HepG2 (cell line): ENCODE measurements around the gene PLK5. TPM values are rescaled to one million over a fixed set of nuclear protein-coding genes. Genes with fewer than 3 reads are reported as not detected.

Experiments
- ATAC-seq: fragments of 200-7000 bp; cut with Tn5 transposase; 3 replicates; pipeline ENCODE4 v1.9.1; 2020; ENCODE audit warnings: mild to moderate bottlenecking, moderate library complexity
- BruUV-seq: library from RNA; stranded (reverse); fragments of 400-500 nt; replicated peaks from 2 replicates; lab custom pipeline; 2021; lab: Mats Ljungman, UMichigan
- CTCF ChIA-PET: fragments of 300-600 bp; formaldehyde crosslinking; extraction: SDS; loops from one replicate; lab custom pipeline; 2021; ENCODE audit warnings: low total read pairs, inconsistent platforms, low intra/inter-chr PET ratio; lab: Yijun Ruan, JAX
- POLR2A ChIA-PET: fragments of 350-600 bp; sonication (Branson Sonifier 250); formaldehyde crosslinking; loops from one replicate; lab custom pipeline; 2020; ENCODE audit warnings: antibody characterized with exemption, inconsistent platforms; lab: Yijun Ruan, JAX
- DNase-seq: peaks from one replicate; pipeline ENCODE4 v3.0.0-alpha.2; 2015; ENCODE audit warnings: low spot score
- FAIRE-seq: peaks from 3 replicates; lab custom pipeline; 2011; peaks lifted over from hg19 to GRCh38; lab: Jason Lieb, UNC
- H2AFZ ChIP-seq: one replicate; pipeline ENCODE4 v1.6.1; 2011; ENCODE audit warnings: low read length, inconsistent platforms
- H3K27ac ChIP-seq: fragments of 300-600 bp; 3 replicates; pipeline ENCODE4 v1.8.0; 2011; ENCODE audit warnings: mixed run types, mild to moderate bottlenecking, mixed read lengths, low read length, inconsistent platforms; ENCODE audit not compliant: insufficient read depth; ENCODE audit errors: extremely low read length
- H3K27me3 ChIP-seq, 2 experiments: fragments of 200-600 bp in 1 of 2; 2 replicates in 1 of 2; 3 replicates in 1 of 2; pipeline versions ENCODE4 v1.6.0 to v1.8.0; 2011; ENCODE audit warnings: low read length in 2 of 2, mild to moderate bottlenecking in 2 of 2, moderate library complexity in 2 of 2, inconsistent platforms in 1 of 2; ENCODE audit not compliant: insufficient read depth in 2 of 2, control insufficient read depth in 1 of 2
- H3K36me3 ChIP-seq, 2 experiments: fragments of 200-600 bp in 1 of 2; replicated peaks in 1 of 2; 2 replicates in 1 of 2; 3 replicates in 1 of 2; pipeline versions ENCODE4 v1.5.1 to v1.8.0; 2011; ENCODE audit warnings: low read length in 2 of 2, inconsistent platforms in 1 of 2; ENCODE audit not compliant: insufficient read depth in 2 of 2, control insufficient read depth in 1 of 2
- H3K4me1 ChIP-seq: 2 replicates; pipeline ENCODE4 v1.5.1; 2012; ENCODE audit warnings: low read length, inconsistent platforms; ENCODE audit not compliant: insufficient read depth
- H3K4me2 ChIP-seq: 2 replicates; pipeline ENCODE4 v1.6.0; 2011; ENCODE audit warnings: low read depth, low read length, inconsistent platforms
- H3K4me3 ChIP-seq, 3 experiments: fragments of 200-600 bp in 1 of 3; sonication (generic), shearing (Covaris generic) in 1 of 3; replicated peaks in 1 of 3; 2 replicates each; pipeline ENCODE4 v1.5.1; 2011 to 2016; ENCODE audit warnings: low read length in 3 of 3, inconsistent platforms in 2 of 3, low read depth in 2 of 3, mild to moderate bottlenecking in 2 of 3, control low read depth in 1 of 3, mixed read lengths in 1 of 3; ENCODE audit not compliant: insufficient read depth in 1 of 3
- H3K79me2 ChIP-seq: one replicate; pipeline ENCODE4 v1.6.1; 2011; ENCODE audit warnings: low read length, inconsistent platforms; ENCODE audit not compliant: insufficient read depth
- H3K9ac ChIP-seq: 2 replicates; pipeline ENCODE4 v1.6.0; 2011; ENCODE audit warnings: mild to moderate bottlenecking, low read depth, low read length, inconsistent platforms; ENCODE audit not compliant: insufficient read depth
- H3K9me3 ChIP-seq: 2 replicates; pipeline ENCODE4 v1.5.1; 2012; ENCODE audit warnings: mild to moderate bottlenecking, low read length
- H4K20me1 ChIP-seq: 2 replicates; pipeline ENCODE4 v1.6.0; 2011; ENCODE audit warnings: inconsistent platforms, mild to moderate bottlenecking, low read length, moderate library complexity; ENCODE audit not compliant: insufficient read depth
- ESRRA ChIP-seq: sonication (generic); formaldehyde crosslinking; IDR thresholded peaks from 2 replicates; pipeline ENCODE4 v1.5.1; 2020; ENCODE audit warnings: mild to moderate bottlenecking, low read depth, missing genetic modification reagents
- ISL2 ChIP-seq: sonication (generic); formaldehyde crosslinking; IDR thresholded peaks from 2 replicates; pipeline ENCODE4 v1.5.0; 2020; ENCODE audit warnings: missing genetic modification reagents
- KIAA2018 ChIP-seq: sonication (generic); formaldehyde crosslinking; IDR thresholded peaks from 2 replicates; pipeline ENCODE4 v1.5.0; 2020; ENCODE audit warnings: mild to moderate bottlenecking, missing genetic modification reagents, borderline replicate concordance
- KLF11 ChIP-seq: IDR thresholded peaks from 2 replicates; pipeline ENCODE4 v1.6.1; 2016; ENCODE audit warnings: missing compliant biosample characterization
- NFE2L2 ChIP-seq: fragments of 150-350 bp; IDR thresholded peaks from 2 replicates; pipeline ENCODE4 v1.6.1; 2014; ENCODE audit warnings: low read length
- ZNF558 ChIP-seq: sonication (generic); formaldehyde crosslinking; IDR thresholded peaks from 2 replicates; pipeline ENCODE4 v1.9.0; 2022; ENCODE audit warnings: mild to moderate bottlenecking, missing genetic modification reagents, borderline replicate concordance
- ZNF749 ChIP-seq: sonication (generic); formaldehyde crosslinking; IDR thresholded peaks from 2 replicates; pipeline ENCODE4 v1.8.0; 2022; ENCODE audit warnings: mild to moderate bottlenecking, missing genetic modification reagents, moderate library complexity, borderline replicate concordance
- WGBS: methylation state at CpG from one replicate; pipeline ENCODE4 v1.1.6; 2017; ENCODE audit warnings: low lambda C conversion rate; 5-methylcytosine and 5-hydroxymethylcytosine counted together
- in situ Hi-C: cut with HindIII; loops from 2 replicates; pipeline ENCODE4 v1.10.0; 2017; ENCODE audit warnings: low pct_unique_long_range_greater_than_20kb; ENCODE audit not compliant: extremely low pct_ligation_motif_present
- intact Hi-C: fragments of 100-400 bp; cut with micrococcal nuclease; formaldehyde crosslinking; loops from one replicate; pipeline ENCODE4 v1.10.0; 2022; ENCODE audit not compliant: unreplicated experiment
- polyA plus RNA-seq, 8 experiments: library from polyadenylated mRNA; depleted of rRNA in 3 of 8; stranded (reverse) in 7 of 8; unstranded in 1 of 8; fragments of >200 nt; fragmentation: Illumina TruSeq in 4 of 8; extraction: Trizol in 4 of 8; gene quantifications; 2 replicates each; pipeline versions ENCODE4 v1.2.1 to v1.2.3, GENCODE V29; 2011 to 2016; ENCODE audit warnings: low read depth in 4 of 8, missing spikeins in 1 of 8, mixed read lengths in 1 of 8; ENCODE audit not compliant: insufficient read depth in 1 of 8
- total RNA-seq, 5 experiments: library from RNA; depleted of rRNA; stranded (reverse); fragments of >200 nt; fragmentation: Illumina TruSeq; extraction: Trizol; gene quantifications; 2 replicates each; pipeline ENCODE4 v1.2.3, GENCODE V29; 2016; ENCODE audit warnings: low read depth in 1 of 5

Gene PLK5
- total and polyA plus RNA-seq, 2 of the 13 experiments (the other 11 are each of a cell fraction or from before 2014, with no cell fraction given), result not detected

GRCh38 chr19:1563251-1563650 is 39.4 kb downstream of the PLK5 start:
- CTCF ChIA-PET, result no interaction called here
- intact Hi-C loops, result no loop called here
- no peak overlapping the region for H3K27ac ChIP-seq
- DNase-seq, result no peak
- WGBS, result 83% methylated on average over 1 of the region's 6 CpGs
- no peak for FAIRE-seq
- no peak overlapping the region for H3K9ac ChIP-seq
- H4K20me1 ChIP-seq, result 0 out of 2 replicates have a peak, but pooled peaks cover 6% of the 10 kb centered on the region
- no peak overlapping the region for H3K4me2 ChIP-seq
- H3K4me1 ChIP-seq, result peaks cover 8% of the 10 kb centered on the region
- TF ChIP-seq NFE2L2 (no peak), ESRRA (CRISPR knock-in tag) (no peak), KIAA2018 (CRISPR knock-in tag) (no peak), KLF11 (CRISPR knock-in tag) (no peak), ISL2 (no peak), ZNF558 (CRISPR knock-in tag) (no peak), ZNF749 (CRISPR knock-in tag) (no peak)
- no peaks in the 10 kb centered on the region for H3K9me3 ChIP-seq
- H3K27me3 ChIP-seq, result no peaks in the 10 kb centered on the region
- POLR2A ChIA-PET, result no interaction called here
- peaks cover 0 to 4% of the 10 kb centered on the region in 2 experiments; a peak in 3 of 5 replicates for H3K36me3 ChIP-seq
- ATAC-seq, result no peak
- H3K4me3 ChIP-seq, result no peak overlapping the region
- no TSS peak for BruUV-seq
- in situ Hi-C loops, result no loop called here
- H2AFZ ChIP-seq, result no peak overlapping the region
- peaks cover 11% of the 10 kb centered on the region for H3K79me2 ChIP-seq
